ENCODE measurements around the gene MMS19.
"Not testable (repeated sequence)": the region's sequence is repeated elsewhere in the genome, so short reads cannot be mapped to it uniquely, and the experiment has no call there.

Gene MMS19

DNA sequence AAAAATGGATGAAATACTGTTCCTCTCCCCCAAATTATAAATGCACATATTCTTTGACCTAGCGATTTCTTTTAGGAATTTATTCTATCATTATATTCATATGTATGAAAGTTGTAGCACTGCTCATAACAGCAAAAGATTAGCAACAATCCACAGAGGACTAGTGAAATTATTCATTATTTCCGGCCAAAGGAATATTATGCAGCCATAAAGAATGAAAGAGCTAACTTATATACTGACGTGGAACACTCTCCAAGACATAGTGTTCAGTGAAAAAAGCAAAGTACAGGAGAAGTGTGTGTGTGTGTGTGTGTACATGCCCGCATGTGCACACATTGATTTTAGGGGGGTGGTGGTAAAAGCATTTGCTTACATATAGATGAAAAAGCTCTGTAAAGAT lies 23.3 kb downstream of the MMS19 start:
- no peak for ATAC-seq (ENCODE audit: insufficient read depth, low read depth)
- H3K9ac ChIP-seq (ENCODE audit: low read depth, low read length): no peak overlapping the region

GRCh38 chr10:97468781-97469180 lies 29.4 kb downstream of the MMS19 start:
- H3K4me3 ChIP-seq (ENCODE audit: low read depth in 1 of 2, low read length in 2 of 2); H3K4me2 ChIP-seq (ENCODE audit: insufficient read depth, low read length); DNase-seq; H3K9ac ChIP-seq (ENCODE audit: low read depth, low read length); H4K20me1 ChIP-seq (ENCODE audit: insufficient read depth, low read length); H2AFZ ChIP-seq (ENCODE audit: low read depth, low read length); H3K9me3 ChIP-seq (ENCODE audit: insufficient read depth, low read length, severe bottlenecking); ATAC-seq (ENCODE audit: insufficient read depth, low read depth); H3K27me3 ChIP-seq (ENCODE audit: insufficient read depth, low read length, poor library complexity); H3K79me2 ChIP-seq (ENCODE audit: insufficient read depth, low read length); H3K27ac ChIP-seq (ENCODE audit: low read length); H3K4me1 ChIP-seq (ENCODE audit: insufficient read depth, low read length): not testable (repeated sequence)
- H3K36me3 ChIP-seq (ENCODE audit: insufficient read depth, low read length): peaks cover 92% of the 10 kb centered on the region

More for the DNA sequence above, 23.3 kb downstream of the MMS19 start:
- no peaks in the 10 kb centered on the region for H3K27me3 ChIP-seq (ENCODE audit: insufficient read depth, low read length, poor library complexity)
- DNase-seq: no peak
- no peaks in the 10 kb centered on the region for H3K4me1 ChIP-seq (ENCODE audit: insufficient read depth, low read length)
- no peak for TF ChIP-seq CTCF (IDR thresholded peaks at IDR 0.05; ENCODE audit: borderline replicate concordance, extremely low read depth, low read length, poor library complexity, severe bottlenecking)
- no peak overlapping the region for H3K27ac ChIP-seq (ENCODE audit: low read length)
- no peaks in the 10 kb centered on the region for H4K20me1 ChIP-seq (ENCODE audit: insufficient read depth, low read length)
- no peak overlapping the region for H3K4me2 ChIP-seq (ENCODE audit: insufficient read depth, low read length)
- no peak overlapping the region for H2AFZ ChIP-seq (ENCODE audit: low read depth, low read length)
- H3K4me3 ChIP-seq (ENCODE audit: low read depth in 1 of 2, low read length in 2 of 2): no peak overlapping the region
- H3K9me3 ChIP-seq (ENCODE audit: insufficient read depth, low read length, severe bottlenecking): no peaks in the 10 kb centered on the region
- no peaks in the 10 kb centered on the region for H3K79me2 ChIP-seq (ENCODE audit: insufficient read depth, low read length)
- peaks cover 96% of the 10 kb centered on the region for H3K36me3 ChIP-seq (ENCODE audit: insufficient read depth, low read length)

DNA sequence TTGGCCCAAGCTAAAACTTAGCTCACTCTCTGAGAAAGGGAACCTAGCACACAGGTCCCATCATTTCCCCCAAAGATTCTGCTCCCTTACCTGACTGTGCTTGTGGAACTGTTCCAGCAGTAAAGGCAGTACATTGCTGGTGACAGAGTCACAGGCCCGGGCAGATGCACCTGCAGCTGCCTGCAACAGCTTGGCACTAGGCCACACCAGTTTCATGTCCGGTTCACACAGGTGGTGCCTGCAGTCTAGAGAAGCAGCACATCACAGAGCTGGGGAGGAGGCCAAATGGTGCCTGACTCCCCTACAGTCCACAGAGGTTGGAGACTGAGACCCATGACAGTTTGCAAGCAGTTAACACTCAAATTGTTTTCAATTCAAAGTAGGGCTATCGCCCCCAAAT lies 30.1 kb downstream of the MMS19 start:
- Histone ChIP-seq H4K20me1 (ENCODE audit: insufficient read depth, low read length) (peaks cover 7% of the 10 kb centered on the region; the same call in 1 of the 2 replicates), H3K79me2 (ENCODE audit: insufficient read depth, low read length) (no peaks in the 10 kb centered on the region), H3K36me3 (ENCODE audit: insufficient read depth, low read length) (peaks cover 92% of the 10 kb centered on the region), H3K4me2 (ENCODE audit: insufficient read depth, low read length) (no peak overlapping the region), H3K27ac (ENCODE audit: low read length) (no peak overlapping the region), H3K27me3 (ENCODE audit: insufficient read depth, low read length, poor library complexity) (no peaks in the 10 kb centered on the region), H2AFZ (ENCODE audit: low read depth, low read length) (no peak overlapping the region), H3K4me1 (ENCODE audit: insufficient read depth, low read length) (no peaks in the 10 kb centered on the region), H3K4me3 (ENCODE audit: low read depth in 1 of 2, low read length in 2 of 2) (no peak overlapping the region), H3K9ac (ENCODE audit: low read depth, low read length) (no peak overlapping the region), H3K9me3 (ENCODE audit: insufficient read depth, low read length, severe bottlenecking) (no peaks in the 10 kb centered on the region)
- ATAC-seq (ENCODE audit: insufficient read depth, low read depth) (no peak; the same call in 2 of the 3 replicates), DNase-seq (no peak)
- TF ChIP-seq EZH2 (IDR thresholded peaks at IDR 0.05; ENCODE audit: borderline replicate concordance, low read depth, low read length, severe bottlenecking): no peak
- TF ChIP-seq CTCF (IDR thresholded peaks at IDR 0.05; ENCODE audit: borderline replicate concordance, extremely low read depth, low read length, poor library complexity, severe bottlenecking): no peak

- Histone ChIP-seq H3K4me1 (ENCODE audit: insufficient read depth, low read length) (no peaks in the 10 kb centered on the region), H2AFZ (ENCODE audit: low read depth, low read length) (no peak overlapping the region), H3K36me3 (ENCODE audit: insufficient read depth, low read length) (peaks cover 92% of the 10 kb centered on the region), H4K20me1 (ENCODE audit: insufficient read depth, low read length) (peaks cover 7% of the 10 kb centered on the region; the same call in 1 of the 2 replicates), H3K27ac (ENCODE audit: low read length) (no peak overlapping the region), H3K9ac (ENCODE audit: low read depth, low read length) (no peak overlapping the region), H3K4me3 (ENCODE audit: low read depth in 1 of 2, low read length in 2 of 2) (no peak overlapping the region), H3K4me2 (ENCODE audit: insufficient read depth, low read length) (no peak overlapping the region), H3K27me3 (ENCODE audit: insufficient read depth, low read length, poor library complexity) (no peaks in the 10 kb centered on the region), H3K9me3 (ENCODE audit: insufficient read depth, low read length, severe bottlenecking) (no peaks in the 10 kb centered on the region), H3K79me2 (ENCODE audit: insufficient read depth, low read length) (no peaks in the 10 kb centered on the region)
- no peak for ATAC-seq (ENCODE audit: insufficient read depth, low read depth)
- no peak for DNase-seq
- TF ChIP-seq CTCF (IDR thresholded peaks at IDR 0.05; ENCODE audit: borderline replicate concordance, extremely low read depth, low read length, poor library complexity, severe bottlenecking): no peak
- TF ChIP-seq EZH2 (IDR thresholded peaks at IDR 0.05; ENCODE audit: borderline replicate concordance, low read depth, low read length, severe bottlenecking): no peak
Measured at GRCh38 chr10:97466755-97467154, 31.5 kb downstream of the MMS19 start.

Measured in DND-41 (cell line).